Measurements from ENCODE around the gene TGFBRAP1. TPM values are rescaled to one million over a fixed set of nuclear protein-coding genes. Genes with fewer than 3 reads are reported as not detected.

TGFBRAP1 gene
- polyA plus RNA-seq, 4 donors = 6.0 to 13.9 (median 7.8) TPM

GRCh38 chr2:105301646-105302045 is 27.9 kb downstream of the TGFBRAP1 start:
- Histone ChIP-seq H3K27me3 (ENCODE audit: control insufficient read depth in 3 of 3, insufficient read depth in 3 of 3, low read length in 3 of 3) (no peaks in the 10 kb centered on the region), H3K36me3 (ENCODE audit: control insufficient read depth in 3 of 3, insufficient read depth in 2 of 3, low read depth in 1 of 3, low read length in 3 of 3) (peaks cover 7 to 26% (median 9%) of the 10 kb centered on the region in 3 donors), H3K4me3 (ENCODE audit: low read depth in 1 of 3, low read length in 3 of 3) (no peak overlapping the region), H3K4me1 (ENCODE audit: control insufficient read depth in 3 of 3, insufficient read depth in 2 of 3, low read depth in 1 of 3, low read length in 2 of 3) (peaks cover 0 to 2% (median 0%) of the 10 kb centered on the region in 3 donors), H3K9me3 (ENCODE audit: control insufficient read depth in 2 of 2, insufficient read depth in 1 of 2, low read depth in 1 of 2, low read length in 1 of 2) (no peaks in the 10 kb centered on the region), H3K27ac (ENCODE audit: low read depth in 1 of 3, low read length in 2 of 3) (no peak overlapping the region)
- FAIRE-seq = no peak
- 73 to 80% (median 80%) methylated on average over 3 of the region's 3 CpGs for WGBS, 3 donors
- no peak for DNase-seq

GRCh38 chr2:105299290-105299689 is 30.2 kb downstream of the TGFBRAP1 start:
- peaks cover 0 to 2% (median 0%) of the 10 kb centered on the region in 3 donors for H3K4me1 ChIP-seq (ENCODE audit: control insufficient read depth in 3 of 3, insufficient read depth in 2 of 3, low read depth in 1 of 3, low read length in 2 of 3)
- 86 to 92% (median 89%) methylated on average over 5 of the region's 5 CpGs for WGBS, 3 donors
- H3K27me3 ChIP-seq (ENCODE audit: control insufficient read depth in 3 of 3, insufficient read depth in 3 of 3, low read length in 3 of 3) = no peaks in the 10 kb centered on the region
- no peak for FAIRE-seq
- peaks cover 10 to 21% (median 17%) of the 10 kb centered on the region in 3 donors for H3K36me3 ChIP-seq (ENCODE audit: control insufficient read depth in 3 of 3, insufficient read depth in 2 of 3, low read depth in 1 of 3, low read length in 3 of 3)
- no peaks in the 10 kb centered on the region for H3K9me3 ChIP-seq (ENCODE audit: control insufficient read depth in 2 of 2, insufficient read depth in 1 of 2, low read depth in 1 of 2, low read length in 1 of 2)
- H3K27ac ChIP-seq (ENCODE audit: low read depth in 1 of 3, low read length in 2 of 3) = no peak overlapping the region
- DNase-seq = no peak
- no peak overlapping the region for H3K4me3 ChIP-seq (ENCODE audit: low read depth in 1 of 3, low read length in 3 of 3)

GRCh38 chr2:105298017-105298416 is 31.5 kb downstream of the TGFBRAP1 start:
- DNase-seq (no peak), FAIRE-seq (no peak)
- peaks cover 0 to 2% (median 0%) of the 10 kb centered on the region in 3 donors for H3K4me1 ChIP-seq (ENCODE audit: control insufficient read depth in 3 of 3, insufficient read depth in 2 of 3, low read depth in 1 of 3, low read length in 2 of 3)
- WGBS, 3 donors = 96 to 99% (median 99%) methylated on average over 3 of the region's 3 CpGs
- H3K27me3 ChIP-seq (ENCODE audit: control insufficient read depth in 3 of 3, insufficient read depth in 3 of 3, low read length in 3 of 3) = no peaks in the 10 kb centered on the region
- no peaks in the 10 kb centered on the region for H3K9me3 ChIP-seq (ENCODE audit: control insufficient read depth in 2 of 2, insufficient read depth in 1 of 2, low read depth in 1 of 2, low read length in 1 of 2)
- H3K36me3 ChIP-seq (ENCODE audit: control insufficient read depth in 3 of 3, insufficient read depth in 2 of 3, low read depth in 1 of 3, low read length in 3 of 3) = peaks cover 13 to 27% (median 21%) of the 10 kb centered on the region in 3 donors
- H3K4me3 ChIP-seq (ENCODE audit: low read depth in 1 of 3, low read length in 3 of 3) = no peak overlapping the region
- no peak overlapping the region for H3K27ac ChIP-seq (ENCODE audit: low read depth in 1 of 3, low read length in 2 of 3)

GRCh38 chr2:105297216-105297615 is 32.3 kb downstream of the TGFBRAP1 start:
- Histone ChIP-seq H3K27ac (ENCODE audit: low read depth in 1 of 3, low read length in 2 of 3) (no peak overlapping the region), H3K9me3 (ENCODE audit: control insufficient read depth in 2 of 2, insufficient read depth in 1 of 2, low read depth in 1 of 2, low read length in 1 of 2) (no peaks in the 10 kb centered on the region), H3K4me3 (ENCODE audit: low read depth in 1 of 3, low read length in 3 of 3) (no peak overlapping the region), H3K36me3 (ENCODE audit: control insufficient read depth in 3 of 3, insufficient read depth in 2 of 3, low read depth in 1 of 3, low read length in 3 of 3) (peaks cover 13 to 27% (median 21%) of the 10 kb centered on the region in 3 donors), H3K27me3 (ENCODE audit: control insufficient read depth in 3 of 3, insufficient read depth in 3 of 3, low read length in 3 of 3) (no peaks in the 10 kb centered on the region), H3K4me1 (ENCODE audit: control insufficient read depth in 3 of 3, insufficient read depth in 2 of 3, low read depth in 1 of 3, low read length in 2 of 3) (peaks cover 0 to 2% (median 0%) of the 10 kb centered on the region in 3 donors)
- FAIRE-seq (no peak), DNase-seq (no peak)
- WGBS, 3 donors = 87 to 92% (median 88%) methylated on average over 7 of the region's 7 CpGs

- H3K27me3 ChIP-seq (ENCODE audit: control insufficient read depth in 3 of 3, insufficient read depth in 3 of 3, low read length in 3 of 3) = no peaks in the 10 kb centered on the region
- H3K4me1 ChIP-seq (ENCODE audit: control insufficient read depth in 3 of 3, insufficient read depth in 2 of 3, low read depth in 1 of 3, low read length in 2 of 3) = no peaks in the 10 kb centered on the region
- DNase-seq = no peak
- no peak for FAIRE-seq
- no peak overlapping the region for H3K27ac ChIP-seq (ENCODE audit: low read depth in 1 of 3, low read length in 2 of 3)
- H3K9me3 ChIP-seq (ENCODE audit: control insufficient read depth in 2 of 2, insufficient read depth in 1 of 2, low read depth in 1 of 2, low read length in 1 of 2) = no peaks in the 10 kb centered on the region
- H3K36me3 ChIP-seq (ENCODE audit: control insufficient read depth in 3 of 3, insufficient read depth in 2 of 3, low read depth in 1 of 3, low read length in 3 of 3) = peaks cover 18 to 29% (median 25%) of the 10 kb centered on the region in 3 donors
- WGBS, 3 donors = 75 to 77% (median 76%) methylated on average over 7 of the region's 7 CpGs
- H3K4me3 ChIP-seq (ENCODE audit: low read depth in 1 of 3, low read length in 3 of 3) = no peak overlapping the region
Measured at GRCh38 chr2:105296017-105296611, 33.4 kb downstream of the TGFBRAP1 start.

- no peaks in the 10 kb centered on the region for H3K4me1 ChIP-seq (ENCODE audit: control insufficient read depth in 3 of 3, insufficient read depth in 2 of 3, low read depth in 1 of 3, low read length in 2 of 3)
- peak; percentile 32 to 49 for DNase-seq
- no peak overlapping the region for H3K4me3 ChIP-seq (ENCODE audit: low read depth in 1 of 3, low read length in 3 of 3)
- no peaks in the 10 kb centered on the region for H3K9me3 ChIP-seq (ENCODE audit: control insufficient read depth in 2 of 2, insufficient read depth in 1 of 2, low read depth in 1 of 2, low read length in 1 of 2)
- peaks cover 20 to 34% (median 29%) of the 10 kb centered on the region in 3 donors for H3K36me3 ChIP-seq (ENCODE audit: control insufficient read depth in 3 of 3, insufficient read depth in 2 of 3, low read depth in 1 of 3, low read length in 3 of 3)
- no peaks in the 10 kb centered on the region for H3K27me3 ChIP-seq (ENCODE audit: control insufficient read depth in 3 of 3, insufficient read depth in 3 of 3, low read length in 3 of 3)
- FAIRE-seq = no peak
- WGBS, 3 donors = 46 to 79% (median 65%) methylated on average over 5 of the region's 5 CpGs
- H3K27ac ChIP-seq (ENCODE audit: low read depth in 1 of 3, low read length in 2 of 3) = no peak overlapping the region
Measured at GRCh38 chr2:105294844-105295481, 34.6 kb downstream of the TGFBRAP1 start.

- WGBS, 3 donors = 90 to 93% (median 91%) methylated on average over 6 of the region's 6 CpGs
- Histone ChIP-seq H3K4me3 (ENCODE audit: low read depth in 1 of 3, low read length in 3 of 3) (no peak overlapping the region), H3K36me3 (ENCODE audit: control insufficient read depth in 3 of 3, insufficient read depth in 2 of 3, low read depth in 1 of 3, low read length in 3 of 3) (peaks cover 20 to 37% (median 30%) of the 10 kb centered on the region in 3 donors), H3K9me3 (ENCODE audit: control insufficient read depth in 2 of 2, insufficient read depth in 1 of 2, low read depth in 1 of 2, low read length in 1 of 2) (no peaks in the 10 kb centered on the region), H3K27ac (ENCODE audit: low read depth in 1 of 3, low read length in 2 of 3) (no peak overlapping the region), H3K4me1 (ENCODE audit: control insufficient read depth in 3 of 3, insufficient read depth in 2 of 3, low read depth in 1 of 3, low read length in 2 of 3) (no peaks in the 10 kb centered on the region), H3K27me3 (ENCODE audit: control insufficient read depth in 3 of 3, insufficient read depth in 3 of 3, low read length in 3 of 3) (no peaks in the 10 kb centered on the region)
- no peak for FAIRE-seq
- no peak for DNase-seq
Measured at GRCh38 chr2:105294046-105294445, 35.5 kb downstream of the TGFBRAP1 start.

- FAIRE-seq = no peak
- H3K4me1 ChIP-seq (ENCODE audit: control insufficient read depth in 3 of 3, insufficient read depth in 2 of 3, low read depth in 1 of 3, low read length in 2 of 3) = no peaks in the 10 kb centered on the region
- no peak overlapping the region for H3K4me3 ChIP-seq (ENCODE audit: low read depth in 1 of 3, low read length in 3 of 3)
- no peaks in the 10 kb centered on the region for H3K9me3 ChIP-seq (ENCODE audit: control insufficient read depth in 2 of 2, insufficient read depth in 1 of 2, low read depth in 1 of 2, low read length in 1 of 2)
- H3K27me3 ChIP-seq (ENCODE audit: control insufficient read depth in 3 of 3, insufficient read depth in 3 of 3, low read length in 3 of 3) = no peaks in the 10 kb centered on the region
- H3K27ac ChIP-seq (ENCODE audit: low read depth in 1 of 3, low read length in 2 of 3) = no peak overlapping the region
- DNase-seq = no peak
- 96 to 97% (median 97%) methylated on average over 2 of the region's 2 CpGs for WGBS, 3 donors
- peaks cover 15 to 35% (median 24%) of the 10 kb centered on the region in 3 donors for H3K36me3 ChIP-seq (ENCODE audit: control insufficient read depth in 3 of 3, insufficient read depth in 2 of 3, low read depth in 1 of 3, low read length in 3 of 3)
Measured at GRCh38 chr2:105291981-105292380, 37.6 kb downstream of the TGFBRAP1 start.
